GM21526 (cell line): ENCODE results near the gene LONP1.
"Not testable (repeated sequence)": the region's sequence is repeated elsewhere in the genome, so short reads cannot be mapped to it uniquely, and the experiment has no call there.

Experiments
- ATAC-seq: cut with Tn5 transposase; IDR thresholded peaks from one replicate; pipeline ENCODE4 v1.9.1; 2021; ENCODE audit warnings: moderate library complexity; ENCODE audit not compliant: unreplicated experiment, low FRiP score

Gene LONP1

DNA sequence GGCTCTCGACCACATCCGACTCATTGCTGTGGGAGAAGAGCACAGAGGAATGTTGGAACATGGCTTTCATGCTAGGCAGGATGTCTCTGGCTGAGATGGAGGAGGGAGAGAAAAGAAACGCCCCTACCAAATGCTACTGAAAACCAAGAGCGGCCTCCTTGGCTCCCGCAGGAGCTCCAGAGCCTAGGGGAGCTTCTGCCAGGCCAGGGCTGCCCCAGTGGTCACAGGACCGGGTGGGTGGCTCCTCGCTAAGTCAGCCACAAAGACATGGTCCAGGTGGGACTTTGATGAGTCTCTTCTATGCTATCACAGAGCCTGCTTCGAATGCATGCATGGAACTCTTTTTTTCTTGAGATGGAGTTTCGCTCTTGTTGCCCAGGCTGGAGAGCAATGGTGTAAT, 6.7 kb downstream of the LONP1 start:
- ATAC-seq = no peak

DNA sequence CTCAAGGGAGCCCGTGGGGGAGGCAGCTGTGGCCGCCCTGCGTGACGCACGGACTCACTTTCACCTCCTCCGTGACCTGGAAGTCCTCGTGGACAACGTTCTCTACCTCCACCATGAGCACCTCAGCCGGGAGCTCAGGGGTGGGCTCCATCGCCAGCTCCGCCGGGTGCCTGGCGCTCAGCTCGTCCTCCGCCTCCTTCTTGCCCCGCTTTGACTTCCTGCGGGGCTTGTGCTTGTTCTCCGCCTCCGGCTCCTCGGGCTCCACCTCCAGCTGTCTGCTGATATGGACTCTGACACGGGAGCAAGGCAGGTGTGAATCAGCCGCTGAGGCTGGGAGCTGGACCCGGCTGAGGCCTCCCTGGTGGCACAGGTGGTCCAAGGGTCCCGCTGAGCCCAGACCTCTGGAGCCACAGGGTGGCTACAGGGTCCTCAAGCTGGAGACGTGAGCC, 8.2 kb downstream of the LONP1 start:
- ATAC-seq = no peak

DNA sequence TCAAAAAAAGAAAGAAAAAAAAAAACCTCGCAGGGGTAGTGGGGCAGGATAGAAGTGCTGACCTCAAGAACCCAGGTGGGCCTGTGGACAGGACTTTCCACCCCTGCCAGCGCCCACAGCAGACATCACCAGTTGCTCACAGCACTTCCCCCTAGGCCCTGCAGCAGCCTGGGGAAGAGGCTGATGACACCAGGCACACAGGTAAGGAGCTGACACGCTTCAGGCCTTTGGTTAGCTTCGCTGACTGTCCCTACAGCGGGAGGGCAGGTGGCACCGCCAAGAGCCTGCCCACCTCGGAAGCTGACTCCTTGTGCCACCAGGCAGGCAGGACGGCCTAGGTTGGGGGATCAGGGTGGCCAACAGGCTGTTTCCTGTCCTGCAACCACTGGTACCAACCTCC, 8.9 kb downstream of the LONP1 start:
- no peak for ATAC-seq

DNA sequence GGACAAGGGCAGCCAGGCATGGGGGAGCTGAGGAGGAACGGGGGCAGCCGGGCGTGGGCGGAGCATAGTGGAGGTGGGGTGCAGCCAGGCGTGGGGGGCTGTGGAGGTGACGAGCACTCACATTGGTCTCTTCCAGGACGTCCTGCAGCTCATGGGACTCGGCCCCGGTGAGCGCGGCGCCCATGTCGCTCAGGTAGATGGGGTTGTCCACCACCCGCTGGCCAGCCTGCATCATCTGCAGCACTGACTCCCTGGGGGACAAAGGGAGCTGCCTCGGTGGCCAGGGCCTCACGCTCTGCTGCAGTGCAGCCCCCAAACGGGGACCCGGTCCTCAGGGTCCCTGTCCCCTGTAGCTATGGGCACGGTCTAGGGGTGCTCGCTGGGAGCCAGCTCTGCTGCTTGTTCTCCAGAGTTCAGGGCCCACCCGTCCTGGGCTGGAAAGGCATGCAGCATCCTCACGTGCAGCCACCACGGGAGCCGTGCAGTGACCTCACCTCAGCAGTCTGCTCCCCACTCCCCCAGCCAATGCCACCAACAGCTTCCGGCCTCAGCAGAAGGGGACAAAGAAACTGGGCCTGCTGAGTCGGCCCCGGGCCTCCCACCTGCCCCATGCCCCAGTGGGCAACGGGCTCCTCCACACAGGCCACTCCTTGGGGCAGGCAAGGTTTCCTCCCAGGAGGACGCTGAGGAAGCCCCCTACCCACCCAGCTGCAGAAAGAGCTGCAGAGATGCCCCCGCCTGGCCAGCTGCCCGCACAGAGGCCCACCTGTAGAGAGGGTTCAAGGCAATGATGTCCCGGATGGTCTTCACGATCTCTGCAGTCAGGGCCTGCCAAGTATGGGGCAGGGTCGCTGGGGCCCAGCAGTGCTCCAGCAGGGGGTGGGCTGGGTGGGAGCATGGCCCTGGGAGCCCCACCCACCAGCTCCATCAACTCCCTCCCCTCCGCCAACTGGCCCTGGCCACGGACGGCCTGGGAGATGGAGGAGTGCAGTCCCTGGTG, 12.1 kb downstream of the LONP1 start:
- no peak for ATAC-seq

DNA sequence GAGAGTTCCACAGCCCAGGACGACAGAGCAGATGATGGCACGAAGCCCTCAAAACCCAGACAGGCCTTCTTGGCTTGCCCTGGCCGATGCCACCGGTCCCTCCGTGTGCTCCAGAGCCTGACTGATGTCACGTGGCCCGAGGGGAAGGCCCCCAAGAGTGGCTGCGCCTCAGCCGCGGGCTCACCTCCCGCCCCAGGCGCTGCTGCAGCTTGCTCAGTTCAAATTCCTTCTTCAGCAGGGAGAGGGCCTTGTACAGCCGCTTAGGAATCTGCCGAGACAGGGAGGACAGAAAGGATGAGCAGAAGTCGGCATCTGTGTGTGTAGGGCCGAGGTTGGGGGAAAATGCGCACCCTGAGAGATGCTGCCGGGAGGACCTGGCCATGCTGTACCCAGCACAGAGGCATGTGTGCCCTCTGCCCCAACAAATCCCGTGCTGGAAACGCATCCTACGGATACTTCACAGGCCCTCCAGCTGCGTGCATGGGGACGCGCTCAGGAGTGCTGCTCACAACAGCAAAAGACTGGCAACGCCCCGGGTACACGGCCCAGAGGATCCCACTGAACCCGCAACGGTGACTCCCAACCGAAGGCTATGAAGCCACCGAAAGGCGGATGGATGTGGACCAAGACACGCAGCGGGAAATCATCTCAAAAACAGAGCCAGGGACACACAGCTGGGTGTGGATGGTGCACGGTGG, 12.9 kb downstream of the LONP1 start:
- ATAC-seq = no peak

DNA sequence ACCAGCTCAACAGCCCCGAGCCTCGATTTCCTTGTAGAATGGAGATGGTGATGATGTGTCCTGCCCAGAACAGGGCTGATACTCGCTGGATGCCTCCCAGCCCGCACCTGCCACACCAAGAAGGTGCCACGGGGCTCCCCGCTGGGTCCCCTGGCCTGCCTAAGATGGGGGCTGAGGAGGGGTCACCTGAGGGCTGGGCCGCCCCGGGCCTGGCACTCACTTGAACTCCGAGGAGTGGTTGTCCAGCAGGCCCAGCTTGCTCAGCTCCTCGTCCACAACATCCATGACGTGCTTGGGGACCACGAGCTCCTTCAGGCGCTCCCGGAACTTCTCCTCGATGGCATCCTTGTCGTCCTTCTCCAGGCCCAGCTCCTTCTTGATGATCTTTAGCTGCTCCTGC, 14.4 kb downstream of the LONP1 start:
- no peak for ATAC-seq

DNA sequence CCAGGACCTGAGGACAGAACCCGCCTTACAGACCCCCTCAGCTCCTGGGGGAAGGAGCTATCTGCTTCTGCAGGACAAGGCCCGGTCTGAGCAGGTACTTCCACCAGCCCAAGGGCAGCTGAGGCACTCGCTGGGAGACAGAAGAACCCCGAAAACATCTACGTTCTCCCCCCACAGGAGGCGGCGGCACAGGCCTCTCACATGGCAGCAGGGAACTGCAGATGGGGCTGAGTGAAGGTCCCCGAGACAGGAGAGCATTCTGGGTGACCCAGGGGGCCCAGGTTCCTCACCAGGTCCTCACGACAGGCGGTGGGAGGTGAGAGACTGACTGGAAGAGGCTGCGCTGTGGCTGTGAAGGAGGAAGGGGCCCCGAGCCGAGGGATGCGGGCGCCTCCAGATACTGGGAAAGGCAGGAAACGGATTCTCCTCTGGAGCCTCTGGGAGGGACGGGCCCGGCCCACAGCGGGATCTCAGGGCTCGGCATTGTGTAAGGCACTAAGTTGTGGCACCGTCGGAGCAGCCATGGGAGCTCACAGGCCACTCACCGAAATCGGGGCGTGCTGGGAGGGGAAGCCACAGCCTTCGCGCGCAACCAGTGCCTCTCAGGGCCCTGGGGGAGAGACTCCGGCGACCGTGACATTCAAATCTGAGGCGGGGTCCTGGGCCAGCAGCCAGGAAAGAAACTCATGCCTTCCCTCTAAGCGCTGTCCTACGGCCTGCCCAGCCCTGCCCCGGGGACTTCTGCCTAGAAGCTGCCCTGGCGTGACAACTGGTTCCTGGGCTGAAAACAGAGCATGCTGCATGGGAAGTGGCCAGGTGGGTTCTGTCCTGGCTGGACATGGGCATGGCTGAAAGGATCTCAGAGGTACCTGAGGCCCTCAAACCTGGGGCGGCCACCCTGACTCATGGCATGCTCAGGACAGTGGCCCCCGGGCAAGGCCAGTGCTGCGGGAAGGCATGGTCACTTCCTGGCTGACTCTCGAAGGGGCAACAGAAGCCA, 15.8 kb downstream of the LONP1 start:
- no peak for ATAC-seq

DNA sequence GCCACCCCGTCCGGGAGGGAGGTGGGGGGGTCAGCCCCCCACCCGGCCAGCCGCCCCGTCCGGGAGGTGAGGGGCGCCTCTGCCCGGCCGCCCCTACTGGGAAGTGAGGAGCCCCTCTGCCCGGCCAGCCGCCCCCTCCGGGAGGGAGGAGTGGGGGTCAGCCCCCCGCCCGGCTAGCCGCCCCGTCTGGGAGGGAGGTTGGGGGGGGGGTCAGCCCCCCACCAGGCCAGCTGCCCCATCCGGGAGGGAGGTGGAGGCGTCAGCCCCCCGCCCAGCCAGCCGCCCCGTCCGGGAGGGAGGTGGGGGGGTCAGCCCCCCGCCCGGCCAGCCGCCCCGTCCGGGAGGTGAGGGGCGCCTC, 17.9 kb downstream of the LONP1 start:
- not testable (repeated sequence) for ATAC-seq

DNA sequence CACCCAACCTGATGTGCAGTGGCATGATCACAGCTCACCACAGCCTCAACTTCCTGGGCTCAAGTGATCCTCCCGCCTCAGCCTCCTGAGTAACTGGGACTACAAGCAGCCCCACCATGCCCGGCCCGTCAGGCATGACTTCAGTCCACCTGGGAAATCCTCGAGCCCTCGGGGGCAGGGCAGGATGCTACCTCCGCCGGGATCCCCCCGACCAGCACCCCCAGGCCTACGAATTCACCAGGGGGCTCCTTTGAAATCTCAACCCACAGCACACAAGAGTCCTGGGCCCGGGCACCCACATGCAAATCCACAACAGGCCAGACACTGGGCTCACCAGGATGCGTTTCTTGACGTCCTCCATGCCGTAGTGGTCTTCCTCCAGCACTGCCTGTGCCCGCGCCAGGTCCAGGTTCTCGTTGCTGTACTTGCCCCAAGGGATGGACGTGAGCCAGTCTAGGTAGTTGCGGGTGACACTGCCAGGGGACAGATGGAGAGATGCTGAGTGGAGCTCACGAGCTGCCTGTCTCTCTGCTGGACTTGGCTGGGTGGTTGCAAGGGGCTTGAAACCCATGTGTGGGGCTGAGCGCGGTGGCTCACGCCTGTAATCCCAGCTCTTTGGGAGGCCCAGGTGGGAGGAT, 19.4 kb downstream of the LONP1 start:
- ATAC-seq = no peak

DNA sequence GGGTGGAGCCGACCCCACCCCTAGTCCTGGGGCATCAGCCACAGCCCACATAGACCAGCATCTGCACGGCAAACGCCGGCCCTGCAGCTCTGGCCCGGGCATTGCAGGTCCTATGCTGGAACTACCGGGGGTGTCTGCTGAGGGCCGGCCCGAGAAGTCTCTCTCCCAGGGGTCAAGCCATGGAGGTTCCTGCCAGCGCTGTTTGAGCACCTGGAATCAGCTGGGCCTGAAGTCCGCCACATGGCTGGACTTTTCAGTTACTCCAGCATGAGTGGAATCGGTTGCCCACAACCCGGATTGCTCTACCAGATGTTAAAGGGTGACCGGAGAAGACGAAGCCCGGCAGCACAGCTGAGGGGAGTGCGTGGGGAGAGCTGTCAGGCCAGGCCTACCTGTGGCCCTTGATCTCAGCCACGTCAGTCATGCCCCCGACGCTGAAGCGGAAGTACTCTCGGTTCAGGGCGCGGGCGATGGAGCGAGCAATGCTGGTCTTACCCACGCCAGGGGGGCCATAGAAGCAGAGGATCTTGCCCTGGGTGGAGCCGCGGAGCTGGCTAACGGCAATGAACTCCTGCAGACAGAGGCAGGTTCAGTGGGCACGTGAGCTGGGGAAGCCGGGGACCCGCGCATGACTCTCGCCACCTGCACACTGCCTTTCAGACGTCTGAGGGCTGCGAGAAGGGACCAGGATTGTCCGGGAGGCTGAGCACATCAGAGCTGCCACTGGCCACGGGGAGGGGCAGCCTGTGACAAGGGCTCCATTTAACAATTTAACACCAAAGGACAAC, 21.1 kb downstream of the LONP1 start:
- ATAC-seq = no peak

DNA sequence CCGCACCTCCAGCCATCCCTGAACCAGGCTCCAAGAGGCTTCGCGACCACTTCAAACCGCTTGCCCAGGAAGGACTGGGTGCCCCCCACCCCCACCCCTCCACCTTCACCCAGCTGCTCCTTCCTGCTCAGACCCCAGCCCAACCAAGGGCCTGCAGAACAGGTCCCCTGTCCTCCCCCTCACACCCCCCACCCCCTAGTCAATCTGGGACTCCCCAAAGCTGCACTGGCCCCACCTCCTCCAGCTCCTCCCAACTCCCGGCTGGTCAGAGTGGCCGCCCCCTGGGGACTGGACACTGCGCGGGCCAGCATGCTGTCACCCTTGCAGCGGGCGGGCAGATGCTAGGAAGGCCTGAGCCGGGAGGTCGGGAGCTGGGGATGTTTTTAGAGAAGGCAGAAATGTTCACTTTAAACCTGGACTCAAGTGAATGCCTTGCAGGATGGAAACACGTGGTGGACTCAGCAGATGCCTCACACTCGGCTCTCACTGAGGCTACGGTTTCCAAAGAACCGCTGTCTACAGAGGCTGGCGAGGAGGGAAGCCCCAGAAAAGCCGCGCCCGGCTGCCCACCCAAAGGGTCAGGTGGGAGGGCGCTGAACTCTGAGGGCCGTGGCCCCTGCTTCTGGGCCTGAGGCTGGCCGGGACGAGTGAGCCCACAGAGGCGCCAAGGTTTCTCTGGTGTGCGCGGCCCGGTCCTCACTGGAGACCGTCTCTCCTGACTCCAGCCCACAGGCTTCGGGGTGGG, 21.9 kb downstream of the LONP1 start:
- ATAC-seq = no peak

DNA sequence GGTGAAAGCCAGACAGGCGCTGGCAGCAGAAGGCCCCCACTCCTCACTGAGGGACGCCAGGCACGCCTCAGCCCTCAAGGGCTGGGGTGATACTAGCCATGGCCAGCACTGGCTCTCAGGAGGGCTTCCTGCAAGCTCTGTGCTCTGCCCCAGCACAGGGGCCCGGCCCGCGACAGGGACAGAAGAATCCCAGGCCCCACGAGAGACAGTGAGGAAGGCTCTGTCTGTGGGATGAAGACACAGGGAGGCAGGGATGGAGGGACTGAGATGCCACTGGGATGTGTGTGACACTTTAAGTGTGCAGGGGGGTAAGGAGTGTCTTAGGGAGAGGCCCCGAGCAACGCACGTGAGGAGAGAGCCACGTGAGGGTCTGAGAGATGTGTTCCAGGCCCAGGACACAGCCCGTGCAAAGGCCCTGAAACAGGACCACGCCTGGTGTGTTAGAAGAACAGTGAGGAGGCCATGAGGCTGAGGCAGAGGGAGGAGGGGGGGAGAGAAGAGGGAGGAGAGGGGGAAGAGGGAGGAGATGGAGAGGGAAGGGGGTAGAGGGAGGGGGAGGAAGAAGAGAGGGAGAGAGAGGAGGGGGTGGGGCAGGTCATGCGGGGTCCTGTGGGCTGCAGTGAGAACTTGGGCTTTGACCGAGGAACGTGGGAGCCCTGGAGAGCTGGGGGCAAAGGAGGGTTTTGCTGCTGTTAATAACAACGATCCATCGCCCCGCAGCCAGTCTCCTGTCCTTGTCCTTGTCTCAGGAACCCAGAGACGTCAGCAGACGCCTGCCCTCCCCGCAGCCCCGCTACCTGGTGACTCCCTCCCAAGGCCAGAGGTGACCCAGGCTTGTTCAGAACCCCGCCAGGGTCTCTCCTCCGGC, 22.7 kb downstream of the LONP1 start:
- ATAC-seq = no peak

DNA sequence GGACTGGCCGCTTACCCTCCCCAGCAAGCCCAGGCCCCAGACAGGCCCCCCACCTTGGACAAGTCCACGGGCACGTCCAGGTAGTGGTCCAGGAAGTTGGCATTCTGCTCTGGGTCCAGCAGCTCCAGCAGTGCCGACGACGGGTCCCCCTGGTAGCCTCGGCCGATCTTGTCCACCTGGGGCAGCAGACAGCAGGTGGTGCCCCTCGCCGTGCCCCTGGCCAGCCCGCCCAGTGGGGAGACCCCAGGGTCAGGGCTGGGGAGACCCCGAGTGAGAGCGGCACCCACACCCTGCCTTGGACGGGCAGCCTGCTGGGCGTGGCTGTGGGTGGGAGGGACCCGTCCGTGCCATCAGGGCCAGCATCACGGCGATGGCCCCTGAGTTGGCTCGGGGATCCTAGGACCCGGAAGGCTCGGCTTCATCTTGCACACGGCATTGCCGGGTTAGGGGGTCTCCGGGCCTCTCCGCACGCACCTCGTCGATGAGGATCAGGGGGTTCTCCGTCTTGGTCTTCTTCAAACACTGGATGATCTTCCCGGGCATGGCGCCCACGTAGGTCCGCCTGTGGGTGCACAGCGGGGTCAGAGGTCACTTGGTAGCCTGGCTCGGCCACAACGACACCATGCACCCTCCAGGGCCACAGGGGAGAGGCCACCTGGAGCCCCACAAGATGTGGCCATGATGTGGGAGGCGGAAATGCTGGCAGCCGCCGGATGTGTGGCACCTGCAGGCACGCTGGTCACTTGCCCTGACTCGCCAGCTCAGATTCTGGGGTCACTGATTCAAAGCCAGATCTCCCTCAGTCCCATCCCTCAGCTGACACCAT, 23.5 kb downstream of the LONP1 start:
- ATAC-seq = no peak

DNA sequence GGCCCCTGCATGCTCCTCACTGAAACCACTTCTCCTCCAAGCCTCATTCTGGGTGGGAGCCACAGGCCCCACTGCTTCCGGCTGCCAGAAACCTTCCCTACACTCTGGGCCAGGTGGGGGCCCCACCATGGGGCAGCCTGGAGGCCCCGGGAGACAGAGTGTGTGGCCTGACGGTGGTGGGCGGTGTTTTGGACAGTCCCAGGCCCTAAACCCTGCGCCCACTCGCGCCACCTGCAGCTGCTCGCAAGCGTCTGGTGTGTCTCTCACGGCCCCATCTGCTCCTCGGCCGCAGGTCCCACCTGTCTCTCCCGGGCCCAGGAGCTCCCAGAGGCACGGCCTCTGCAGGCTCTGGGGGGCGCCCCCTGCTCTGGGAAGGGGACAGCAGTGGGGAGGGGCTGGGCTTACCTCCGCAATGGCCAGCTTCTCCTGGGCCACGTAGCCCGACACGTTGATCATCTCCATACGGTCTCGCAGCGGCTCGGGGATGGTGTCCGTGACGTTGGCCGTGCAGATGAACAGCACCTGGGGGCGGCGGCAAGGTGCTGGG, 24.2 kb downstream of the LONP1 start:
- no peak for ATAC-seq

DNA sequence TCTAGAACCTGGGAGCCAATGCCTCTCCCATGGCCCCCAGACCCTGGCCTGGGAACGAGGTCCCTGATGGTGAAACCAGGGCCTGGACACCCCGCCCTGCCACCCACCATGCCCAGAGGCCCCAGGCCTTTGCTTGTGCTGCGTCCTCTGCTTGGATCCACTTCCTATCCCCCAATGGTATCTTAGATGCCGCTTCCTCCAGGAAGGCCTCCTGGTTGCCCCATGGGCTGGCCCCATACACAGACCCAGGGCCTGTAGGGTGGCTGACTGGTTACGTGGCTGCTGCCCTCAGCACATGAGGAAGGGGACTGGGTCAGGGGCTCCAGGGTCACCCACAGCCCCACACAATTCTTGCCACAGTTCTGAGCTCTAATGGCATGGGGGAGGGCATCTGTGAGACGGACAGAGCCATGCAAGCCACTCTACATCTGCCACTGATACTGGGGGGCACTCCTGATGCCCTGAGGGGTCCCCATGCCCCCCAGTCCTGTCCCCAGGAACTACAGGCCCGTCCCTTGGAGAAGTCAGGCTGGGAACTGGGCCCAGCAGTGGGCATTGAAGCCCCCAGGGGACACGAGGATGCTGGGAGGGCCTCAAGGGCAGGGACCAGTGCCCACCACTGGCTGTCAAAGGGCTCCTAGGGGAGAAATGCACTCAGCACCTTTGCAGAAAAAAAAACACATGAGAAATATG, 24.8 kb downstream of the LONP1 start:
- no peak for ATAC-seq
